Ascending aorta (tissue), 2 donors: ENCODE measurements around the gene ONECUT3. TPM values are rescaled to one million over a fixed set of nuclear protein-coding genes. Genes with fewer than 3 reads are reported as not detected.
"Not testable (repeated sequence)": the region's sequence is repeated elsewhere in the genome, so short reads cannot be mapped to it uniquely, and the experiment has no call there.

Experiments
- DNase-seq, 2 donors: peaks; one replicate each; pipeline ENCODE4 v3.0.0-alpha.2; 2019; ENCODE audit warnings: low spot score in 2 of 2
- H3K27ac ChIP-seq, 2 donors: fragments of 200-600 bp; sonication (generic); one replicate each; pipeline ENCODE4 v1.5.1; 2016 to 2017; ENCODE audit warnings: mild to moderate bottlenecking in 1 of 2
- H3K27me3 ChIP-seq: fragments of 200-600 bp; sonication (generic); one replicate; pipeline ENCODE4 v1.5.1; 2017
- H3K36me3 ChIP-seq, 2 donors: fragments of 200-600 bp; sonication (generic); one replicate each; pipeline ENCODE4 v1.5.1; 2016
- H3K4me1 ChIP-seq, 2 donors: fragments of 200-600 bp; sonication (generic); one replicate each; pipeline ENCODE4 v1.5.1; 2016 to 2017; ENCODE audit warnings: mild to moderate bottlenecking in 1 of 2
- H3K4me3 ChIP-seq, 2 donors: fragments of 200-600 bp; sonication (generic); one replicate each; pipeline ENCODE4 v1.5.1; 2016 to 2017; ENCODE audit warnings: mild to moderate bottlenecking in 1 of 2
- H3K9me3 ChIP-seq, 2 donors: fragments of 200-600 bp; sonication (generic); one replicate each; pipeline ENCODE4 v1.5.1; 2016
- CTCF ChIP-seq, 3 experiments: fragments of 200-600 bp in 2 of 3; fragments of 450-650 bp in 1 of 3; sonication (generic) in 2 of 3; IDR thresholded peaks; one replicate each; pipeline ENCODE4 v1.5.1; 2016 to 2019; ENCODE audit warnings: antibody characterized with exemption in 3 of 3, mild to moderate bottlenecking in 1 of 3, moderate library complexity in 1 of 3
- intact Hi-C: fragments of 100-400 bp; cut with DNase I; formaldehyde crosslinking; loops from one replicate; pipeline ENCODE4 v1.15.1; 2023
- total RNA-seq: library from RNA; depleted of rRNA; stranded (reverse); fragments of >200 nt; gene quantifications from one replicate; pipeline ENCODE4 v1.1.0, GENCODE V29; 2016

ONECUT3 gene
- total RNA-seq, 1 donor from 2014 or later = not detected

- DNase-seq = no peak
- intact Hi-C loops = no loop called here
- Histone ChIP-seq H3K27me3 (peaks cover 49% of the 10 kb centered on the region), H3K4me1 (no peaks in the 10 kb centered on the region), H3K9me3 (no peaks in the 10 kb centered on the region), H3K36me3 (no peaks in the 10 kb centered on the region), H3K27ac (no peak overlapping the region), H3K4me3 (no peak overlapping the region)
- TF ChIP-seq CTCF (IDR thresholded peaks at IDR 0.05) = no peak
These were observed 5.9 kb downstream of the ONECUT3 start for GRCh38 chr19:1758959-1759903.

- Histone ChIP-seq H3K27ac (no peak overlapping the region), H3K4me1 (no peaks in the 10 kb centered on the region), H3K9me3 (no peaks in the 10 kb centered on the region), H3K36me3 (no peaks in the 10 kb centered on the region), H3K4me3 (no peak overlapping the region), H3K27me3 (peaks cover 49% of the 10 kb centered on the region)
- no peak for TF ChIP-seq CTCF (IDR thresholded peaks at IDR 0.05)
- intact Hi-C loops = no loop called here
- no peak for DNase-seq
These were observed 6.7 kb downstream of the ONECUT3 start for GRCh38 chr19:1760020-1760419.

- H3K4me3 ChIP-seq, DNase-seq, H3K27ac ChIP-seq, H3K9me3 ChIP-seq, H3K4me1 ChIP-seq, intact Hi-C loops, H3K36me3 ChIP-seq: not testable (repeated sequence)
- peaks cover 49% of the 10 kb centered on the region for H3K27me3 ChIP-seq
These were observed 7.7 kb downstream of the ONECUT3 start for GRCh38 chr19:1760786-1761527.

- Histone ChIP-seq H3K4me3 (no peak overlapping the region), H3K36me3 (no peaks in the 10 kb centered on the region), H3K27me3 (peaks cover 53% of the 10 kb centered on the region), H3K4me1 (no peaks in the 10 kb centered on the region), H3K27ac (no peak overlapping the region), H3K9me3 (no peaks in the 10 kb centered on the region)
- intact Hi-C loops = no loop called here
- TF ChIP-seq CTCF (IDR thresholded peaks at IDR 0.05) = no peak
- DNase-seq = no peak
These were observed 8.4 kb downstream of the ONECUT3 start for GRCh38 chr19:1761528-1762242.

GRCh38 chr19:1762243-1763117 is 9.2 kb downstream of the ONECUT3 start:
- intact Hi-C loops = no loop called here

More at GRCh38 chr19:1762243-1763117, 9.2 kb downstream of the ONECUT3 start:
- Histone ChIP-seq H3K36me3 (no peaks in the 10 kb centered on the region), H3K9me3 (no peaks in the 10 kb centered on the region), H3K4me1 (no peaks in the 10 kb centered on the region), H3K27ac (no peak overlapping the region), H3K27me3 (peaks cover 45% of the 10 kb centered on the region), H3K4me3 (no peak overlapping the region)
- DNase-seq = no peak
- TF ChIP-seq CTCF (IDR thresholded peaks at IDR 0.05) = no peak
